ENCODE measurements around the gene ARID2.

ARID2 gene

DNA sequence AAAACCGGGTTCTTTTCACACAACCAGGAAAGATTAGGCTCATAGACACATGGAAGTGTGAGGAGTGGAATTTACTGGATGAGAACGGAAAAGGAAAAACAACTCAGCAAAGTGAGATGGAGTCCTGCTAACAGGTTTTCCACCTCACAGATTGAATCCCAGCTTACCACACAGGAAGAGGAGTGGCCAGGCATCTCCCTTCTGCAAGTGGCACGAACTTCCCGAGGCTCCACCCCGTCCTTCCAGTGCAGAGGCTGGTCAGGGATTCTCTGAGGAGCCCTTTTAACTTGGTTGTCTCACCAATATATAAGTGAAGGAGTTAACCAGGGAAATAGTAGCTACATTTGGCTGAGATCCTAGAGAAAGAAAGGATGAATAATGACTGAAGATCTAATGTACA lies 158.0 kb downstream of the ARID2 start:
- no peaks in the 10 kb centered on the region for H4K20me1 ChIP-seq (ENCODE audit: low read depth, low read length)
- peaks cover 21% of the 10 kb centered on the region for H3K36me3 ChIP-seq (ENCODE audit: low read length)
- no peak overlapping the region for H3K9ac ChIP-seq (ENCODE audit: low read length)
- TF ChIP-seq EZH2phosphoT487 (conservative IDR thresholded peaks at IDR 0.05; ENCODE audit: low read length) = no peak
- TF ChIP-seq, protein P1, sequence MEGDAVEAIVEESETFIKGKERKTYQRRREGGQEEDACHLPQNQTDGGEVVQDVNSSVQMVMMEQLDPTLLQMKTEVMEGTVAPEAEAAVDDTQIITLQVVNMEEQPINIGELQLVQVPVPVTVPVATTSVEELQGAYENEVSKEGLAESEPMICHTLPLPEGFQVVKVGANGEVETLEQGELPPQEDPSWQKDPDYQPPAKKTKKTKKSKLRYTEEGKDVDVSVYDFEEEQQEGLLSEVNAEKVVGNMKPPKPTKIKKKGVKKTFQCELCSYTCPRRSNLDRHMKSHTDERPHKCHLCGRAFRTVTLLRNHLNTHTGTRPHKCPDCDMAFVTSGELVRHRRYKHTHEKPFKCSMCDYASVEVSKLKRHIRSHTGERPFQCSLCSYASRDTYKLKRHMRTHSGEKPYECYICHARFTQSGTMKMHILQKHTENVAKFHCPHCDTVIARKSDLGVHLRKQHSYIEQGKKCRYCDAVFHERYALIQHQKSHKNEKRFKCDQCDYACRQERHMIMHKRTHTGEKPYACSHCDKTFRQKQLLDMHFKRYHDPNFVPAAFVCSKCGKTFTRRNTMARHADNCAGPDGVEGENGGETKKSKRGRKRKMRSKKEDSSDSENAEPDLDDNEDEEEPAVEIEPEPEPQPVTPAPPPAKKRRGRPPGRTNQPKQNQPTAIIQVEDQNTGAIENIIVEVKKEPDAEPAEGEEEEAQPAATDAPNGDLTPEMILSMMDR (IDR thresholded peaks at IDR 0.05; ENCODE audit: insufficient read depth, low read length, poor library complexity, severe bottlenecking) = no peak
- no peaks in the 10 kb centered on the region for H3K9me2 ChIP-seq (replicated peaks; ENCODE audit: insufficient read depth, low read length)
- no peaks in the 10 kb centered on the region for H3K79me2 ChIP-seq (ENCODE audit: insufficient read depth, low read length)
- H3K4me2 ChIP-seq (ENCODE audit: low read depth, low read length, poor library complexity, severe bottlenecking) = no peak overlapping the region
- no peaks in the 10 kb centered on the region for H3K9me3 ChIP-seq (ENCODE audit: insufficient read depth, low read length)
- H3K27me3 ChIP-seq (ENCODE audit: low read length) = no peaks in the 10 kb centered on the region
- no peak overlapping the region for H2AFZ ChIP-seq (ENCODE audit: low read depth, low read length, severe bottlenecking)
- H3F3A ChIP-seq (ENCODE audit: insufficient read depth) = no peaks in the 10 kb centered on the region
- no peak overlapping the region for H3K27ac ChIP-seq (ENCODE audit: low read depth, low read length)
- no peak overlapping the region for H3K4me3 ChIP-seq (ENCODE audit: insufficient read depth, low read length, poor library complexity, severe bottlenecking)

DNA sequence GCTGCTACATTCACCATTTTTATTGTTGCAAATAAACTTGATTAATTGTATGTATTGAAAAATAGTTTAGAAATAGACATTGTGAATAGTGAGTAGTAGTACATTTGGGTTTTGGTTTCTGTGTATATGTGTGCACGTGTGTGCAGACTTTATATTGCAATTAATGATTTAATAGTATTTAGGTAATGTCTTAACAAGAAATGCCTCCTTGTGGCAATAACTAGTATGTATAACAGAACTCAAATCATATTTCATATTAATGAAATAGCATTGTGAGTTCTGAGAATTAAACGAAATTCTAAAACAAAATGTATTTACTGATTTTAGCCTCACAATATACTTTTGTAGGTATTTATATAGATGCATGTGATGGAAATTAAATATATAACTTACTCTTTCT lies 160.8 kb downstream of the ARID2 start:
- no peaks in the 10 kb centered on the region for H3K9me2 ChIP-seq (replicated peaks; ENCODE audit: insufficient read depth, low read length)
- H3K9me3 ChIP-seq (ENCODE audit: insufficient read depth, low read length) = no peaks in the 10 kb centered on the region
- H3K79me2 ChIP-seq (ENCODE audit: insufficient read depth, low read length) = no peaks in the 10 kb centered on the region
- H3K4me3 ChIP-seq (ENCODE audit: insufficient read depth, low read length, poor library complexity, severe bottlenecking) = no peak overlapping the region
- H3K36me3 ChIP-seq (ENCODE audit: low read length) = peaks cover 14% of the 10 kb centered on the region
- no peaks in the 10 kb centered on the region for H4K20me1 ChIP-seq (ENCODE audit: low read depth, low read length)
- no peak overlapping the region for H3K4me2 ChIP-seq (ENCODE audit: low read depth, low read length, poor library complexity, severe bottlenecking)
- H2AFZ ChIP-seq (ENCODE audit: low read depth, low read length, severe bottlenecking) = no peak overlapping the region
- H3K27ac ChIP-seq (ENCODE audit: low read depth, low read length) = no peak overlapping the region
- H3K27me3 ChIP-seq (ENCODE audit: low read length) = no peaks in the 10 kb centered on the region
- TF ChIP-seq, protein P1 (IDR thresholded peaks at IDR 0.05; ENCODE audit: insufficient read depth, low read length, poor library complexity, severe bottlenecking) = no peak
- no peak for TF ChIP-seq EZH2phosphoT487 (conservative IDR thresholded peaks at IDR 0.05; ENCODE audit: low read length)
- H3F3A ChIP-seq (ENCODE audit: insufficient read depth) = no peaks in the 10 kb centered on the region
- H3K9ac ChIP-seq (ENCODE audit: low read length) = no peak overlapping the region

DNA sequence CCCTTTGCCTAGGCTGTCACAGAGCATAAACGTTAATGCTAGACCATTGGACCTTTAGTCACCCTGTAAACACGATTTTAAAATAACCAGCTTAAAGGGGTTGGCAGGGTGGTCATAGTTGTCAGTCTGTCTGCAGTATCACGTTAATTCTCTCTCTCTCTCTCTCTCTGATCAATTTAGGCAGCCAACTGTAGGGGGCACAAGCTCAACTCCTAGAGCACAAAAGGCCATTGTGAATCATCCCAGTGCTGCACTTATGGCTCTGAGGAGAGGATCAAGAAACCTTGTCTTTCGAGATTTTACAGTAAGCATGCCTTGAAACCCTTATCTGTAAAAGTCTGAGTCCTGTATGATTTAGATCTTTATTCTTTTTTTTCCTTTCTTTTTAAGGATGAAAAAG lies 163.7 kb downstream of the ARID2 start:
- Histone ChIP-seq H3K9me2 (replicated peaks; ENCODE audit: insufficient read depth, low read length) (no peaks in the 10 kb centered on the region), H3K27ac (ENCODE audit: low read depth, low read length) (no peak overlapping the region), H3K79me2 (ENCODE audit: insufficient read depth, low read length) (no peaks in the 10 kb centered on the region), H3K9ac (ENCODE audit: low read length) (no peak overlapping the region), H2AFZ (ENCODE audit: low read depth, low read length, severe bottlenecking) (no peak overlapping the region), H3K9me3 (ENCODE audit: insufficient read depth, low read length) (no peaks in the 10 kb centered on the region), H3F3A (ENCODE audit: insufficient read depth) (no peaks in the 10 kb centered on the region), H3K27me3 (ENCODE audit: low read length) (no peaks in the 10 kb centered on the region), H4K20me1 (ENCODE audit: low read depth, low read length) (no peaks in the 10 kb centered on the region), H3K4me2 (ENCODE audit: low read depth, low read length, poor library complexity, severe bottlenecking) (no peak overlapping the region), H3K36me3 (ENCODE audit: low read length) (peaks cover 12% of the 10 kb centered on the region), H3K4me3 (ENCODE audit: insufficient read depth, low read length, poor library complexity, severe bottlenecking) (no peak overlapping the region)
- TF ChIP-seq EZH2phosphoT487 (conservative IDR thresholded peaks at IDR 0.05; ENCODE audit: low read length) = no peak
- TF ChIP-seq, protein P1 (IDR thresholded peaks at IDR 0.05; ENCODE audit: insufficient read depth, low read length, poor library complexity, severe bottlenecking) = no peak

Measured in SU-DHL-6 (cell line).